ENCODE results near the gene ASPA.

GRCh38 chr17:3475251-3475685, 529 bp upstream of the ASPA start:
- TF ChIP-seq, protein P1, sequence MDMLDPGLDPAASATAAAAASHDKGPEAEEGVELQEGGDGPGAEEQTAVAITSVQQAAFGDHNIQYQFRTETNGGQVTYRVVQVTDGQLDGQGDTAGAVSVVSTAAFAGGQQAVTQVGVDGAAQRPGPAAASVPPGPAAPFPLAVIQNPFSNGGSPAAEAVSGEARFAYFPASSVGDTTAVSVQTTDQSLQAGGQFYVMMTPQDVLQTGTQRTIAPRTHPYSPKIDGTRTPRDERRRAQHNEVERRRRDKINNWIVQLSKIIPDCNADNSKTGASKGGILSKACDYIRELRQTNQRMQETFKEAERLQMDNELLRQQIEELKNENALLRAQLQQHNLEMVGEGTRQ (IDR thresholded peaks at IDR 0.05; ENCODE audit: borderline replicate concordance, low read depth, low read length) = no peak
- TF ChIP-seq CTCF (IDR thresholded peaks at IDR 0.05) (no peak), TEAD4 (IDR thresholded peaks at IDR 0.05; ENCODE audit: borderline replicate concordance, insufficient read depth) (no peak), EP300 (IDR thresholded peaks at IDR 0.05; ENCODE audit: borderline replicate concordance in 1 of 2, low read depth in 1 of 2, low read length in 1 of 2) (no peak), TAF1 (IDR thresholded peaks at IDR 0.05; ENCODE audit: borderline replicate concordance, low read depth, low read length) (no peak), POLR2AphosphoS5 (IDR thresholded peaks at IDR 0.05; ENCODE audit: low read depth, low read length) (no peak), USF1 (IDR thresholded peaks at IDR 0.05; ENCODE audit: borderline replicate concordance, low read depth) (no peak), RCOR1 (IDR thresholded peaks at IDR 0.05; ENCODE audit: low read length) (no peak), MAX (IDR thresholded peaks at IDR 0.05; ENCODE audit: low read depth) (no peak), MEF2A (IDR thresholded peaks at IDR 0.05; ENCODE audit: borderline replicate concordance, low read depth) (no peak), REST (IDR thresholded peaks at IDR 0.05; ENCODE audit: low read depth, low read length) (no peak), IRF3 (IDR thresholded peaks at IDR 0.05; ENCODE audit: low read depth, low read length) (no peak), FOXJ3 (CRISPR knock-in tag; IDR thresholded peaks at IDR 0.05) (no peak)

All from SK-N-SH (cell line).